GM18507 (cell line): ENCODE measurements around the gene PTPRD.

ENCODE experiments used
- DNase-seq: peaks from one replicate; pipeline ENCODE4 v3.0.0; 2011; ENCODE audit warnings: low read depth; ENCODE audit not compliant: insufficient read length; ENCODE audit errors: extremely low spot score
- FAIRE-seq: peaks from 2 replicates; lab custom pipeline; 2011; peaks lifted over from hg19 to GRCh38; lab: Jason Lieb, UNC

Gene PTPRD

GRCh38 chr9:8364026-8364752 is 2248.6 kb downstream of the PTPRD start:
- FAIRE-seq (no peak), DNase-seq (no peak)

DNA sequence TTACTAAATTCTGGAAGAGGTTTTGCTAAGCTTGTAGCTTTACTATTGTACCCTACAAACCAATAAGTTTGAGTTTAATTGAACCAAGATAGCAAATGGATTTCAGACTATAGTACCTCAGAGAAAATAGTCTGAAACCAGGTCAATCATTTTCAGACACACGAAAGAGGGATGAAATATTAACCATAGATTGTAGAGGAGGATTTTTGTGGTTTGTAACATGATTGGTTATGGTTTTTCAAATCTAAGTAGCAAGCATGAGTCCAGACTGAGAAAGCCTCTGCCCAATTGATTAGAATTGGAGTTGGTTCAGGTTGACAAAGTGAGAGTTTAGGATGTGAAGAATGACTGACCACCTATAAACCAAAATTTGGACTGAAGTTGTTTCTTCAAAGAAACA is 2250.6 kb downstream of the PTPRD start:
- no peak for DNase-seq
- FAIRE-seq = peak; percentile 60

GRCh38 chr9:8361364-8361763 is 2251.4 kb downstream of the PTPRD start:
- no peak for FAIRE-seq

GRCh38 chr9:8356406-8356805 is 2256.4 kb downstream of the PTPRD start:
- DNase-seq = no peak
- no peak for FAIRE-seq

More at GRCh38 chr9:8361364-8361763, 2251.4 kb downstream of the PTPRD start:
- no peak for DNase-seq

- FAIRE-seq (no peak), DNase-seq (no peak)
Observed at GRCh38 chr9:8351436-8351835, 2261.4 kb downstream of the PTPRD start.

GRCh38 chr9:8349901-8350300 is 2262.9 kb downstream of the PTPRD start:
- FAIRE-seq = no peak
- no peak for DNase-seq

GRCh38 chr9:8349376-8349775 is 2263.4 kb downstream of the PTPRD start:
- no peak for FAIRE-seq
- DNase-seq = no peak

GRCh38 chr9:8348756-8349155 is 2264.0 kb downstream of the PTPRD start:
- no peak for DNase-seq
- no peak for FAIRE-seq

GRCh38 chr9:8346296-8346695 is 2266.5 kb downstream of the PTPRD start:
- FAIRE-seq (no peak), DNase-seq (no peak)

DNA sequence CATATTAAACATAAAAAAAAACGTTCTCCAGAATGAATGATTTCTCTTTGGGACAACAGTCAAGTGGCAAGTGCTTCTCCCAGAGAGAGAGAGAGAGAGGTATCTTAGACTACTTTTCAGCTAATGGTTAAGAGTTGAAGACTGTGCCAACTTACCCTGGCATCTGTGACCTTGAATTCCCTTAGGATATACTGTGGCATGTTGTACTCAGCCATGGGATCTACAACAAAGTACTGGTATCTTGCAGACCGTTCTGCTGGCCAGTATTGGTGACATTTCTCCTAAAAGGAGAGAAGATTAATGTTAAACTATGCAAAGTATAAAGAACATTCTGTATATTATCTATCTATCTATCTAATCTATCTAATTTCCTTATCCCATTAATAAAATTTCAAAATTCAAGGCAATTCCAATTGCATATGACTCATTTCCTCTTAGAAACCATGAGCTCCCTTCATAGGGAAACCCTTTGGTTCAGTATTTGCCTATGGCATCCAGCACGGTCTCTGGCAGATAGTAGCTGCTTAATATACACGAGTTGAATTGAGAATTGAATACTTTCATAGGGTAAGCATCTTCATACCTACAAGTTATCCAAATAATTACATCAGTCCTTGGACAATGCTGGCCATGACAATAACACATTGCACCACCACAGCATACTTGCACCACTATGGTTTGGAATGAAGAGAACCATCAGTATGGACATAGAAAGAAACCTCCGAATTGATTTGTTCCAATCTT is 2273.9 kb downstream of the PTPRD start:
- FAIRE-seq (no peak), DNase-seq (no peak)

- no peak for DNase-seq
- FAIRE-seq = no peak
Observed at GRCh38 chr9:8337834-8338766, 2274.7 kb downstream of the PTPRD start.

GRCh38 chr9:8332871-8333270 is 2279.9 kb downstream of the PTPRD start:
- FAIRE-seq = no peak
- no peak for DNase-seq

DNA sequence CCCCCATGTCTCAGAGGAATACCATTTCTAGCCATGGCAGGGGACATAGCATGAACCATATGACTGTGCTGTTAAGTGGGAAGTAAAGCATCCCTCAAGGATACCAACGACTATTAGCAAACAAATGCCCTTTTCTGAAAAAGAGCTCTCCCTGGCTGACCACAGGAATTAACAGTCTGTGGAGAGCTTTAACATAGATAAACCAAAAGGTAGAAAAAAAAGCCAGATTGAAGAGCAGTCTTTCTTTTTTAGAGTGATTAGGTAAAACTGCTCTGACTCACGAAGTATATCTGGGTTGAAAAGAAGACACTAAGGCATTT is 2280.5 kb downstream of the PTPRD start:
- DNase-seq = no peak

DNA sequence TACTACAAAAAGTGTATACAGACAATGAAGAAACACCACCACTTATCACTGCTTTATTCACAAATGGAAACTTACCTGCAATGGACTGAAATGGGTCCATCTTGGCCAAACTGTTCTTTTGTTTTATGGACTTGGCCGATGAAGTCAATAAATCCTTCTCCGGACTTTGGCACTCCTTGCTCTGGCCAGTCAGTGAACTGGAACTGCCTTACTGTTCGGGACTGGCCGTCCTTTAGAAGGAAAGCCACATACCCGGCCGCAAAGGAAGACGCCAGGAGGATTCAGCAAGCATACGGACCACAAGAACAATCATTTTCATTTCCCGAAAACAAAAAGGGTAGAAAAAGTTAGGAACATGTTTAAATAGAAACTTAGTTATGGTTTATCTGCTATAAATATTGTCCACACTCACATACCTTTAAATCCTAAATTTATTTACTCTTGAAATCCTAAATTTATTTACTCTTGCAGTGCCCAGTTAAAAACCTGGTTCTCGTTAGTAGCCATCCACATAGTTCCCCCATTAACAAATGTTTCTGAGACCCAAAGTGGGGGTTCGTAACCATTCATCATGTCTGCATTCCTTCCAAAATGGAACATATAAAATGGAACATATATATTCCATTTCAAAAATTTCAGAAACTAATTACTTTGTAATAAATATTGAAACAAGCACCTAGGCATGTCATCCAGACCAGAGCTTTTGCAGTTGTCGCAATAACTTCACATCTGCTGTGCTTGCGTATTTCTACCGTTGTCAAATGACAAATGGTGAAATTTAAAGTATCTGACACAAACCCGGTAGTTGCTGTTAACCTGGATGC is 2281.1 kb downstream of the PTPRD start:
- no peak for DNase-seq
- FAIRE-seq = no peak

More for the DNA sequence above, 2280.5 kb downstream of the PTPRD start:
- no peak for FAIRE-seq

- DNase-seq = no peak
Observed at GRCh38 chr9:8329561-8330283, 2283.1 kb downstream of the PTPRD start.

DNA sequence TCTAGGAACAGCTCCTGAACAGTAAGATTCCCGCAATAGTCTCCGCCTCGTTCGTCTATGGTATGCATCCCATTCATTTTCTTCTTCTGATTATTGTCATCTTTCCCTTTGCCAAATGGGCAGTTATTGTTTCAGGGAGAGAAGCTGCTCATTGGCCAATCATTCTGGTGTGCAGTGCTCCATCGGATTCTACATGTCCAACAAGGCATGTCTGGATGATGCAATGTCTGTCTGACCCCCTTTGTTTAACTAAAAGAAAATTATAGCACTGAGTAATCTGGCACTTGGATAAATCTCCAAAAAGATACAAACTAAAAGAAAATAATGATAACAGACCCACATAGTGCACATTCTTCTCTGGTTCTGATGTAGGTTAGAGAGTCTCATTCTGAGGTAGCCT is 2297.6 kb downstream of the PTPRD start:
- FAIRE-seq = no peak
- DNase-seq = no peak

More at GRCh38 chr9:8329561-8330283, 2283.1 kb downstream of the PTPRD start:
- FAIRE-seq = no peak

DNA sequence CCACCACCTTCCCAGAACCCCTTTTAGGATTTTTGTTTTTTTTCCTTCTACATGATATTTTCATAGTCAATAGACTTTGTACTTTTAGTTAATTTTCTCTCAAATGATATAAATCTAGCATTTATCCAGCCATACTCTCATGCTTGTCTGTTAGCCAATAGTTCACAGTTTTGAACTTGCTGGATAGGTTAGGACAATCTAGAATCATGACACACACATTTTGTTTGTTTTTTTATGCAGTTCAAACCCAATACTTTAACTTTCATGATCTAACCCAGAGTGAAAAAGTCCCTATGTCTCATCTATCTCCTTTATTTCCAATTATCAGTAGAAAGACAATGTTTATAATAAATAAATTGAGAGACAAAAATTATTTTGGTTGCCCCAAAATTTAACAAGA is 2303.5 kb downstream of the PTPRD start:
- DNase-seq (no peak), FAIRE-seq (no peak)

DNA sequence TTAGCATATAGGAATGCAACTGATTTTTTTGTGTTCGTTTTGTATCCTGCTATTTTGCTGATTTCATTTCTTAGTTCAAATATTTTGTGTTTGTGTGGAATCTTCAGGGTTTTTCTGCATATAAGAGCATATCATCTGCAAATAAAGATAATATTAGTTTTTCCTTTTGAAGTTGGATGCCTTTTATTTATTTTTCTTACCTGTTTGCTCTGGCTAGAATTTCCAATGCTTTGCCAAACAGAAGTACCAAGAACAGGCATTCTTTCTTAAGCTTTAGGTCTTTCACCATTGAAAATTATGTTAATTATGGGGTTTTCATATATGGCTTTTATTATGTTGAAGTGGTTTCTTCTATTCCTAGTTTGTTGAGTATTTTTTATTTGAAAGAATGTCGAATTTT is 2308.1 kb downstream of the PTPRD start:
- DNase-seq (no peak), FAIRE-seq (no peak)

DNA sequence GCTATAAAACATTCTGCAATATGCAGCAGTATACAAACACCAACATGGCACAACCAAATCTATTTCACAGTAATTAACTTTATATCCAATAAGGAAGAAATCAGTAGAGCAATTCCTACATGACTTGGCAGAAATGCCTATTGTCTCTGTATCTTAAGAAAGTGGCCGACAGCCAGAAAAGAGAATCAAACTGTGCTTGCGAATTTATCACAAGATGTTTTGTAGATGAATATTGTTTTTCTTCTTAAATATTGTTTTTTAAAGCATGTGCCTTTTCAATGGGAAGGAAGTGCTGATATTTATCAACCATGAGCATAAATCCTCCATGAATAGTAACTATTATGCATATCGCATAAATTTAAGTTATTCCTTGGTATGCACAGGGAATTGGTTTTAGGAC is 2311.5 kb downstream of the PTPRD start:
- no peak for FAIRE-seq
- DNase-seq = no peak
